WERI-Rb-1 (cell line): ENCODE results near the gene PUSL1.

ENCODE experiments used
- DNase-seq: peaks from one replicate; pipeline ENCODE4 v3.0.0-alpha.2; 2020
- H3K27ac ChIP-seq: fragments of 250-450 bp; sonication (Bioruptor Pico); 2 replicates; pipeline ENCODE4 v1.5.1; 2020; ENCODE audit warnings: mild to moderate bottlenecking, moderate library complexity
- H3K27me3 ChIP-seq: fragments of 250-450 bp; sonication (Bioruptor Pico); 2 replicates; pipeline ENCODE4 v1.5.1; 2021; ENCODE audit warnings: mild to moderate bottlenecking, low read depth, moderate library complexity; ENCODE audit not compliant: insufficient read depth, severe bottlenecking
- H3K36me3 ChIP-seq: fragments of 250-450 bp; sonication (Bioruptor Pico); 2 replicates; pipeline ENCODE4 v1.5.1; 2020; ENCODE audit warnings: mild to moderate bottlenecking, moderate library complexity
- H3K4me3 ChIP-seq: 2 replicates; pipeline ENCODE4 v1.5.1; 2011; ENCODE audit warnings: low read depth, mild to moderate bottlenecking, control low read depth, low read length
- H3K9me3 ChIP-seq: fragments of 250-450 bp; sonication (Bioruptor Pico); 2 replicates; pipeline ENCODE4 v1.5.1; 2021; ENCODE audit warnings: mild to moderate bottlenecking, moderate library complexity; ENCODE audit not compliant: severe bottlenecking
- CTCF ChIP-seq: IDR thresholded peaks from 2 replicates; pipeline ENCODE4 v1.5.1; 2011; ENCODE audit warnings: low read depth, mild to moderate bottlenecking, control low read depth, inconsistent platforms, low read length

Gene PUSL1

GRCh38 chr1:1331068-1331965 lies 22.9 kb downstream of the PUSL1 start, which contains the start of gene TAS1R3:
TAS1R3 (plus strand) TSS chr1:1331280; CDS start chr1:1331346, 66 bp downstream.
- no peak for TF ChIP-seq CTCF
- Histone ChIP-seq H3K27ac (no peak within 1 kb of the TSS; the same call in 1 of the 2 replicates), H3K36me3 (peaks cover 20% of the 10 kb centered on the region), H3K27me3 (no peaks in the 10 kb centered on the region), H3K9me3 (no peaks in the 10 kb centered on the region), H3K4me3 (no peak within 1 kb of the TSS)
- no peak for DNase-seq

- Histone ChIP-seq H3K4me3 (no peak overlapping the region), H3K36me3 (peaks cover 23% of the 10 kb centered on the region), H3K27me3 (no peaks in the 10 kb centered on the region), H3K9me3 (no peaks in the 10 kb centered on the region), H3K27ac (no peak overlapping the region)
- no peak for TF ChIP-seq CTCF
- DNase-seq, result no peak
Measured at GRCh38 chr1:1332031-1332755, 23.8 kb downstream of the PUSL1 start.

GRCh38 chr1:1332774-1333480 lies 24.5 kb downstream of the PUSL1 start:
- DNase-seq, result no peak
- TF ChIP-seq CTCF, result no peak
- no peak overlapping the region for H3K27ac ChIP-seq

GRCh38 chr1:1333551-1334241 lies 25.3 kb downstream of the PUSL1 start:
- Histone ChIP-seq H3K27ac (no peak overlapping the region), H3K36me3 (peaks cover 29% of the 10 kb centered on the region), H3K27me3 (no peaks in the 10 kb centered on the region), H3K9me3 (no peaks in the 10 kb centered on the region), H3K4me3 (no peak overlapping the region)
- no peak for TF ChIP-seq CTCF
- DNase-seq, result no peak

More at GRCh38 chr1:1332774-1333480, 24.5 kb downstream of the PUSL1 start:
- no peak overlapping the region for H3K4me3 ChIP-seq
- H3K36me3 ChIP-seq, result peaks cover 23% of the 10 kb centered on the region
- no peaks in the 10 kb centered on the region for H3K27me3 ChIP-seq
- H3K9me3 ChIP-seq, result no peaks in the 10 kb centered on the region

- Histone ChIP-seq H3K4me3 (no peak overlapping the region), H3K27me3 (no peaks in the 10 kb centered on the region), H3K9me3 (no peaks in the 10 kb centered on the region), H3K36me3 (peaks cover 33% of the 10 kb centered on the region), H3K27ac (no peak overlapping the region)
- no peak for DNase-seq
- no peak for TF ChIP-seq CTCF
Measured at GRCh38 chr1:1334835-1335234, 26.4 kb downstream of the PUSL1 start.
